GM18511 (cell line): ENCODE results near the gene ERG.
A peak's percentile ranks its signal among the peaks of the same experiment; 100 is the strongest.

Experiments used
- ATAC-seq: cut with Tn5 transposase; IDR thresholded peaks from one replicate; pipeline ENCODE4 v1.9.1; 2021; ENCODE audit warnings: mild to moderate bottlenecking, moderate library complexity; ENCODE audit not compliant: unreplicated experiment

Gene ERG

DNA sequence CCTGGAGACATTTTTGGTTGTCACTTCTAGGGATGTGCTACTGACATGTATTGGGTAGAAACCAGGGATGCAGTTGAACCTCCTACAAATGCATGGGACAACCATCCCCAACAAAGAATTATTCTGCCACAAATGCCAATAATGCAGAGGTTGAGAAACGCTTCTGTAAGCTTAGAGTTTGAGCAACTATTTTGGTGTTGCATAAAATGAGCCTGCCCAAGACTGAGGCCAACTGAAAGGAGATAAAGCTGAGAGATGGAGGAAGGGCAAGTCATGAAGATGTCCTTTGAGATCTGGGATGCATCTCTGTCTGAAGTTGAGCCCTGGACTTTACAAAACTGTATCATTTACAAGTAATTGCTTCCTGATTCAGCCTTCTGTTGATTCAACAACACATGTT lies 134.6 kb downstream of the ERG start:
- no peak for ATAC-seq

DNA sequence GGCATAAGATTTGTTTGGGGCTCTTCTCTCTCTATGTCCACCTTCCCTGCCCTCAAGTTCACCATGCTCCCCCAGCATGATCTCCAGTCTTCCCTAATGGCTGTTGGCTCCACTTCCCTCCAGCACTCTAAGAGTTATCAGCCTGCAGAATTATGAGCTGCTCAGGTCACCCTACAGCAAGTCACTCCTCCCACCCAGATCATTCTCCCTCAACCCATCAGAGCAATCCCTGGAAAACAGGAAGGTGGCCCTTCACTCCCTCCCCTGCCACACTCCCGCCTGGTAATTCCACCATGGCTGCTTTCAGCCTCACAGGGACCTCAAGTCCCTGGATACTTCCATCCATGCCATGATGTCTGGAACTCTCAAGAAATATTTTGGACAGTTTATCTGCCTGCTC lies 137.0 kb downstream of the ERG start:
- ATAC-seq: no peak

GRCh38 chr21:38359835-38360234 lies 138.4 kb downstream of the ERG start:
- ATAC-seq: no peak

DNA sequence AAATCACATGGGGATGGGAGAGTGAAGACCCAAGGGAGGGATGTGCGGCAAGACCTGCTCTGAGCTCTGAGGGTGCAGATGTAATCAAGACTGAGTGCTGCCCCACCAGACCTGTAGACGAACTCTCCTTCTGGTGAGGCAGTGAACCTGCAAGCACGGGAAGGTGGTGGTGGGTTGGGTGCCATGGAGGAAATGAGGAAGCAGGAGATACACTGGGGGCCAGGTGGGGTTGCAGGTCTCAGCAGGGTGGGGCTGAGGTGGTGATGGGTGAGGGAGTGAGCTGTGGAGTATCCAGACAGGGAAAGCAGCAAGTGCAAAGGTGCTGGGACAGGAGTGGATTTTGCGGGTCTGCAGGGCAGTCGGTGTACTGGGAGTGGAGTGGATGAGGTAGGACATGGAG lies 139.2 kb downstream of the ERG start:
- ATAC-seq: no peak

DNA sequence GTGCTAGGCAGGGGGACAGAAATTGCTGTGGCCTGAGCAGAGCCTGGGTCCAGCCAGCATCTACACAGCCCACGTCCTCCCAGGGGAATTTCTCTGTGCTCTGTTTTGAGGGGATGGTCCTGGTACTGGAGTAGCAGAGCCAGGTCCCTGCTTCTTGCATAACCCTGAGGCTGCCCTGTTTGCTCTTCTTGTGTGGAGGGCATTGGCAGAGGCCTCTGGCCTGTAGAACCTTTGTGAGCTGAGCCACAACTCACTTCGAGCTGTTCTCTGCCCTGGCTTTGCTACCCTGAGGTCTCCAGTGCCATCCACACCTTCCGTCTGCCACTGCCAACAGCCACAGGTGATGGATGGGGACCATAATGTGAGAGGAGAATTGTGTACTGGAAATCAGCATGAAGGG lies 139.6 kb downstream of the ERG start:
- no peak for ATAC-seq

GRCh38 chr21:38358098-38358497 lies 140.2 kb downstream of the ERG start:
- ATAC-seq: no peak

DNA sequence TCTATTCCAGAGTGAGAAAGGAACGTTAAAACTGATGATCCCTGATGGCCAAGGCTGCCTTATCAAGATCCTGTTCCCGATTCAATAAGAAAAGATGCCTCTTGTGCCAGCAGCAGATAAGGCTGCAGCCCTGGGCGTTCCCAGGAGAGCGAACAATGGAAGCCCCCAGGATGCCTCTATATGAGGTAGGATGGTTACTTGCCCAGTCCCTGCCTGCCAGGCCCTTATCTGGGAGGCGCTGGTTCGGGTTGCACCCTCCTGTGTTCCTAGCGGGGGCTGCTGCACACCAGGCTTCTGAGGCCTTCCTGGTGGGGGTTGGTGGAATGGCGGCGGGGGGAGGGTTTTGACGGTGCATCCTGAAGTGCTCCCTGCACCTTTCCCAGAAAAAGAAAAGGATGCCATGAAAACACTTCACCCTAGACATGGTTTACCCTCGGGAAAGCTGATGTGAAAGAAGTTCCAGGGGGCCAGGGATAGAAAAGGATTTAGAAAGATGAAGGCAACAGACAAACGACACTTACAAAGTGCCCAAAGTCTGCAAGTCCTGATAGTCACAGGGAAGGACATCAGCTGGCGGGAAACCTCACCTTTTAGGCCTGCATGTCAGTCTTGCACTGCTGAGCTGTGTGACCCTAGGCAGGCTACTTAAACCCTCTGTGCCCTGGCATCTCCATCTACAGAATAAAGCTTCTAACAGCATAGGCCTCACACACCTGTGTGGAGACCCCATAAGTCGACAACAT lies 141.2 kb downstream of the ERG start:
- ATAC-seq: no peak

DNA sequence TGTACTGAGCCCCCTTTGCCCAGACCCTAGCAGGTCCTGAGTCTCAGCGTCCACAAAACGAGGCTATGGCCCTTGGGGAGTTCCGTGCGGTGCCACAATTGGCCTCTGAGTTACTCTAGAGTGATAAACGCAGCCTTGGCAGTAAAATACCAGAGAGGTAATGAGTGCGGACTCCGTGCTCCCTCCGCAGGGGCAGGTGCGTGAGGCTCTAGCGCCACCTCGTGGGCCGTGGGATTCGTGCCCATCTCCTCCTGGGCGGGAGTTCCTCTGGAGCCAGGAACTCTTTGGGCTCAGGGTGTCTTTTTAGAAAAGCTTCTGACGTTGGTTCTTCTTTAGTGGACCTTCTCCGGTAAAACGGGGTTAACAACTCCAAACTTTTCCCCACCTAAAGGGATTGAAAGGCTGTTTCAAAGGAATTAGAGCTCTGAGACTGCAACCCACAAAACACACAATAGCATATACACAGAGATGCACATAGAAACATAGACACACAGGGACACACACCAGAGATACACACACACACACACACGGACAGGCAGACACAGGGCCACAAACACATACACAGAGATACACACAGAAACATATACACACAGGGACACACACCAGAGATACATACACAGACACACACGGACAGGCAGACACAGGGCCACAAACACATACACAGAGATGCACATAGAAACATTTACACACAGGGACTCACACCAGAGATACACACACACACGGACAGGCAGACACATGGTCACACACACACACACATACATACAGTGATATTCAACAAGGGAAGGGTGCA lies 142.1 kb downstream of the ERG start:
- ATAC-seq: peak; percentile 60

GRCh38 chr21:38355353-38355752 lies 142.9 kb downstream of the ERG start:
- ATAC-seq: no peak

- no peak for ATAC-seq
Measured at GRCh38 chr21:38354746-38355145, 143.5 kb downstream of the ERG start.

DNA sequence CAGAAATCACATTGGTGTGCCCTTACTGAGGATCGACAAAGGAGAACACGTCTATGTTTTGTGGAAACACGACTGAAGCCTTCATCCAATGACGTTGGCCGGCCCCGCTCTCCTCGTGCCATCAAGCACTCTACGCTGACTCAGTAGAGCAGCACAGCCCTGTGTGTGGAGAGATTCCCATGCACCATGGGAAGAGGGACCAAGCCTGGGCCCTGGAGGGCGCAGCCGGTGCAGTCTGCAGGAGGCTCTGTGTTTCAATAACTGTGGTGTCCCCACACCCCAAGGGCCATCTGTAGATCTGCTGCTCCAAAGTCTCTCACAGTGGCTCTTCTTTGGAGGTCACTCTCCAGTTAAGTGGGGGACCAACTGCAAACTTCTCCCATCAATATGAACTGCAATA lies 144.0 kb downstream of the ERG start:
- no peak for ATAC-seq

- ATAC-seq: no peak
Measured at GRCh38 chr21:38352536-38353219, 145.6 kb downstream of the ERG start.

DNA sequence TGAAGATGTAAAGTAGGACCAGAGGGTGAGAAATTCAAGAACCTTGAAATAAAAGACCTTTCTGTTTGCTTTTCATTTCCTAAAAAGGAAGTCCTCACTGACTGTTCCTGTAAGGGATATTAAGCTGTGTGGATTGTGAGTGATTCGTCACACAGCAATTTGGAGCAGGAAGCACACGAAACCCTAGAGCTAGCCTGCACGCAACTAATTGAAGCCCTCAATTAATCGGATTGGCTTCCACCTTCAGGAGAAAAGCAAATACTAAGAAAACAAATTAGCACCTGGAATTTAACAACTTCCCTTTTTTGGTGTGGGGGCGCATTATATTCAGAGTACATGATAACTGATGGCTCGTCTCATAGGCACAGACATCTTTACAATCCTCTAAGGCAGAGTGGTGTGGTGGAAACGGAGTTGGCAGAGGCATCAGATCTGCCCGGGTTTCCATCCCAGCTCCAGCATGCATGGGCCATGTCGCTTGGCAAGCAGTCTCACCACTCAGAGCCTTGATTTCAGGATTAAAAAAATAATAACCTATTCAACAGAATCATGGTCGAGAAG lies 146.2 kb downstream of the ERG start:
- no peak for ATAC-seq

DNA sequence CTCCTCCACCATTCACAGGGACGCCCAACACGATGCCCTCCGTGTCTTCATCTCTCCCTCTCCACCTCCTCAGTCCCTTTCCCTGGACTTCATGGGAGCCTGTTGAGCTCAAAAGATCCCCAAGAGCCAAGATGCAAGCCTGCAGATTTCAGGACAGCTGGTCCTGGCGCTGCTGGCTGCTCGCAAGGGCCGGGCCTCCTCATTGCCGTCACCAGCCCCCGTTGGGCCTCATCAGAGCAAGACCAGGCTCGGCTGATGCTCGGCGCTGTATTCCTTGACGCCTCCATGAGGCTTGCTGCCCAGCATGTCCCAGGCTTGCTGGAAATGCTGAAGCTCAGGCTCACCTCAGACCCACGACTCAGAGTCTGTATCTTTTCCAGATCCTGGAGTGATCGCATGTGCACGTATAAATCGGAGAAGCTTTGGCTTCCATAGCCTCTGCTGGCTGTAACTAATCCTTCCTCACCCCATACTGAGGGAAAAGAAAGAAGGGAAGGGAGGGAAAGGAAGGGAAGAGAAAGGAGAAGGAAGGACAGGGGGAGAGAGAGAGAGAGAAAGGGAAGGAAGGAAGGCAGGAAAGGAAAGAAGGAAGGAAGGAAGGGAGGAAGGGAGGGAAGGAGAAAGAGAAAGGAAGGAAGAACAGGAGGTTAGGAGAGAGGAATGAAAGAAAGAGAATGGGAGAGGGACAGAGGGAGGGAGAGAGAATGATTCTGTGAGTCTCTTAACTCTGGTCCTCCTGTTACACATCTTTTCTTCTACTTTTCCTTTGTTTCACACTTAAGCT lies 146.9 kb downstream of the ERG start:
- no peak for ATAC-seq

GRCh38 chr21:38350684-38351083 lies 147.6 kb downstream of the ERG start:
- ATAC-seq: no peak

GRCh38 chr21:38349977-38350376 lies 148.3 kb downstream of the ERG start:
- ATAC-seq: no peak

DNA sequence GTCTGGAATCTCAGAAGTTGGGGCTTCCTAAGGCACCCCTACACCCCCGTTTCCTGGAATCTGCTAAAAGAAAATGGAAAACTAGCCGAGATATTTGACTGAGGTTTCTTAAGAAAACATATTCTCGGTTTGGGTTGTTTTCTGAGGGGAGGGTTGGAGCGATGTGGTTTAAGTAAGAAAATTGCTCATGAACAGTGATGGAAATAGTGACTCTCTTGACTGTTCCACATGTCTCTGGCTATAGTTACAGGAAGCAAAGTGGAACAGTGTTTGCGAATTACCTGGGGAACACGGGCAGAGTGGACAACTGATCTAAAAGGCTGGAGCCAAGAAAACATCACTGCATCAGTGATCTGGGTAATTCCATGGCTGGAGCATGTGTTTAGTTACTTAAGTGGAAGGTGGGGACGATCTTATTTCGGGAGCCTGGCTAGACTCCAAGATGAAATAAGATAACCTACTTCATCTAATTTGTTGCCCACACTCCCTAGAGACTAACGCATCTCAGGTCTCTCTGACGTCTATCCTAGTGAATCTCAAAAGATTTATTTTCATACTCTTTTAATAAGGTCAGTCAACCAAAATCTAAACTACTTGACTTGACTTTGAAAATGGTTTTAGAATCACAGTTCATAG lies 149.0 kb downstream of the ERG start:
- no peak for ATAC-seq

DNA sequence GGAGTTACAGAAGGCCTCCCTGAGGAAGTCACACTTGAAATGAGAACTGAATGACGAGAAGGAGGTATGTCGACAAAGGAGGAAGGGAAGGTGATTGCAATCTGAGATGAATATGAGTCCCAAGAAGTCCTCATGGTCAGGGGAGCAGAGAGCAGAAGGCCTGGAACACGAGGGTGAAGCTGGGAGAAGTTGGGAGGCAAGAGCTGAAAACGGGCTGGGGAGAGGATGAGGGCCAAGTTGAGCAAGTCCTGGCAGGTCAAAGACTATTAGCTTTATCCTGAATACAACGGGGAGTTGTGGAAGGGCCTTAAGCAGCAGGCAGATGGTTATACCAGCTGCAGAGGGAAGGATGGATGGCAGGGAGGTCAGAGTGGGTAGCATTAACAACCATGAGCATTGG lies 152.0 kb downstream of the ERG start:
- no peak for ATAC-seq

GRCh38 chr21:38343691-38344090 lies 154.6 kb downstream of the ERG start:
- no peak for ATAC-seq

DNA sequence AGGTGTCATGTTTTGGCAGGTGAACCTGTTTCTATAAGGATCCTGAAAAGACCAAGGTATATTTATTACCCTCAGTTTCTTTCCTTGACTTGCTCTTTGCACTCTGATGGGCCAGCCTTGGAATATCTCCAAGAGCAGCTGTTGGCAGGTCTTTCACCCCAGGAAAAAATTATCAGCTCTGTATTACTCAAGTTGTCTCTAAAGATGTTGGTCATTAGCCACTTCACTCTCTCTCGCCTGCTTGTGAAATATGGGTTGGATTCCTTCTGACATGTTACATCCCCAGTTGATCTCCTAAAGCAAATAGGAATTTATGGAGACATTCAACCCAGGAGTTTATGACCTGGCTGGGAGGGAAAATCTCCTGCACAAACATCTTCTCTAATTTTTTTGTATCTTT lies 155.5 kb downstream of the ERG start:
- ATAC-seq: no peak
